Suprapubic skin (tissue), 4 donors: ENCODE results near the gene MDH1. TPM values are rescaled to one million over a fixed set of nuclear protein-coding genes. Genes with fewer than 3 reads are reported as not detected.
"Not testable (repeated sequence)": the region's sequence is repeated elsewhere in the genome, so short reads cannot be mapped to it uniquely, and the experiment has no call there.

Experiments used
- DNase-seq, 2 donors: peaks; one replicate each; pipeline ENCODE4 v3.0.0-alpha.2; 2019; ENCODE audit warnings: low spot score in 2 of 2
- H3K27ac ChIP-seq: fragments of 200-600 bp; sonication (generic); one replicate; pipeline ENCODE4 v1.5.1; 2019
- H3K27me3 ChIP-seq: fragments of 200-600 bp; sonication (generic); one replicate; pipeline ENCODE4 v1.5.1; 2019
- H3K36me3 ChIP-seq: fragments of 200-600 bp; sonication (generic); one replicate; pipeline ENCODE4 v1.5.1; 2019
- H3K4me1 ChIP-seq: fragments of 200-600 bp; sonication (generic); one replicate; pipeline ENCODE4 v1.5.1; 2019
- H3K4me3 ChIP-seq: fragments of 200-600 bp; sonication (generic); one replicate; pipeline ENCODE4 v1.5.1; 2019; ENCODE audit warnings: mild to moderate bottlenecking
- H3K9me3 ChIP-seq: fragments of 200-600 bp; sonication (generic); one replicate; pipeline ENCODE4 v1.5.1; 2019
- CTCF ChIP-seq, 2 donors: fragments of 200-600 bp in 1 of 2; fragments of 450-650 bp in 1 of 2; sonication (generic) in 1 of 2; IDR thresholded peaks; one replicate each; pipeline ENCODE4 v1.5.1; 2016 to 2019; ENCODE audit warnings: antibody characterized with exemption in 2 of 2, mild to moderate bottlenecking in 1 of 2, moderate library complexity in 1 of 2
- EP300 ChIP-seq: sonication (generic); formaldehyde crosslinking; IDR thresholded peaks from one replicate; pipeline ENCODE4 v1.6.1; 2017; ENCODE audit warnings: antibody characterized with exemption
- POLR2A ChIP-seq, 2 donors: fragments of 450-650 bp; IDR thresholded peaks; one replicate each; pipeline ENCODE4 v1.6.1; 2017; ENCODE audit warnings: antibody characterized with exemption in 2 of 2, mild to moderate bottlenecking in 2 of 2, moderate library complexity in 2 of 2
- POLR2AphosphoS5 ChIP-seq, 3 donors: sonication (generic); formaldehyde crosslinking; IDR thresholded peaks; one replicate each; pipeline ENCODE4 v1.6.1; 2017; ENCODE audit warnings: antibody characterized with exemption in 3 of 3
- WGBS: methylation state at CpG from one replicate; pipeline ENCODE4 v1.1.5; 2018; 5-methylcytosine and 5-hydroxymethylcytosine counted together
- total RNA-seq, 4 donors: library from RNA; depleted of rRNA; stranded (reverse); fragments of >200 nt; gene quantifications; one replicate each; pipeline ENCODE4 v1.1.0, GENCODE V29; 2016

The MDH1 gene
- total RNA-seq, 4 donors from 2014 or later = 90.7 to 153 (median 131) TPM

- no peaks in the 10 kb centered on the region for H3K27me3 ChIP-seq
- TF ChIP-seq EP300 (no peak), CTCF (IDR thresholded peaks at IDR 0.05) (no peak), POLR2A (IDR thresholded peaks at IDR 0.05) (no peak), POLR2AphosphoS5 (IDR thresholded peaks at IDR 0.05) (no peak)
- no peak for DNase-seq
- no peak overlapping the region for H3K27ac ChIP-seq
- H3K36me3 ChIP-seq = no peaks in the 10 kb centered on the region
- no peaks in the 10 kb centered on the region for H3K4me1 ChIP-seq
- H3K9me3 ChIP-seq = no peaks in the 10 kb centered on the region
- WGBS = 97% methylated on average over 13 of the region's 31 CpGs
- H3K4me3 ChIP-seq = no peak overlapping the region
Observed at GRCh38 chr2:63622751-63623150, 34.0 kb downstream of the MDH1 start.

GRCh38 chr2:63623763-63624162 lies 35.0 kb downstream of the MDH1 start:
- H3K27me3 ChIP-seq, DNase-seq, H3K36me3 ChIP-seq, H3K9me3 ChIP-seq, H3K4me3 ChIP-seq, H3K4me1 ChIP-seq, H3K27ac ChIP-seq: not testable (repeated sequence)
- WGBS = 95% methylated on average over 2 of the region's 2 CpGs

GRCh38 chr2:63627866-63628265 lies 39.1 kb downstream of the MDH1 start:
- no peak for DNase-seq
- Histone ChIP-seq H3K9me3 (peaks cover 8% of the 10 kb centered on the region), H3K36me3 (no peaks in the 10 kb centered on the region), H3K4me3 (no peak overlapping the region), H3K27ac (no peak overlapping the region), H3K4me1 (no peaks in the 10 kb centered on the region), H3K27me3 (no peaks in the 10 kb centered on the region)
- 99% methylated on average over 15 of the region's 15 CpGs for WGBS
- TF ChIP-seq CTCF (IDR thresholded peaks at IDR 0.05) (no peak), EP300 (no peak), POLR2AphosphoS5 (IDR thresholded peaks at IDR 0.05) (no peak), POLR2A (IDR thresholded peaks at IDR 0.05) (no peak)

- Histone ChIP-seq H3K27ac (no peak overlapping the region), H3K4me1 (no peaks in the 10 kb centered on the region), H3K36me3 (no peaks in the 10 kb centered on the region), H3K9me3 (peaks cover 8% of the 10 kb centered on the region), H3K4me3 (no peak overlapping the region), H3K27me3 (no peaks in the 10 kb centered on the region)
- no peak for DNase-seq
- TF ChIP-seq CTCF (IDR thresholded peaks at IDR 0.05) = no peak
- no peak for TF ChIP-seq EP300
- no peak for TF ChIP-seq POLR2A (IDR thresholded peaks at IDR 0.05)
- TF ChIP-seq POLR2AphosphoS5 (IDR thresholded peaks at IDR 0.05) = no peak
- WGBS = 91% methylated on average over 1 of the region's 1 CpG
Observed at GRCh38 chr2:63628403-63628942, 39.7 kb downstream of the MDH1 start.

GRCh38 chr2:63631501-63631900 lies 42.7 kb downstream of the MDH1 start:
- TF ChIP-seq EP300 (no peak), POLR2AphosphoS5 (IDR thresholded peaks at IDR 0.05) (no peak), CTCF (IDR thresholded peaks at IDR 0.05) (no peak)
- H3K4me1 ChIP-seq = no peaks in the 10 kb centered on the region
- H3K27me3 ChIP-seq = no peaks in the 10 kb centered on the region
- H3K4me3 ChIP-seq = no peak overlapping the region
- peaks cover 16% of the 10 kb centered on the region for H3K9me3 ChIP-seq
- H3K27ac ChIP-seq = no peak overlapping the region
- no peak for DNase-seq
- WGBS = 66% methylated on average over 1 of the region's 1 CpG
- H3K36me3 ChIP-seq = no peaks in the 10 kb centered on the region

- TF ChIP-seq CTCF (IDR thresholded peaks at IDR 0.05) (no peak), POLR2A (IDR thresholded peaks at IDR 0.05) (no peak), EP300 (no peak), POLR2AphosphoS5 (IDR thresholded peaks at IDR 0.05) (no peak)
- no peak for DNase-seq
- no peak overlapping the region for H3K27ac ChIP-seq
- no peaks in the 10 kb centered on the region for H3K36me3 ChIP-seq
- H3K4me1 ChIP-seq = no peaks in the 10 kb centered on the region
- H3K27me3 ChIP-seq = no peaks in the 10 kb centered on the region
- H3K4me3 ChIP-seq = no peak overlapping the region
- H3K9me3 ChIP-seq = peaks cover 18% of the 10 kb centered on the region
- 93% methylated on average over 2 of the region's 2 CpGs for WGBS
Observed at GRCh38 chr2:63632382-63632781, 43.6 kb downstream of the MDH1 start.
